ENCODE data around the gene DYSF.

- TF ChIP-seq EP300 (IDR thresholded peaks at IDR 0.05; ENCODE audit: low read depth) (no peak), CTCF (IDR thresholded peaks at IDR 0.05) (no peak), POLR2AphosphoS5 (IDR thresholded peaks at IDR 0.05) (no peak)
Observed at GRCh38 chr2:71559828-71560637, 106.7 kb downstream of the DYSF start.

All from transverse colon (tissue), 4 donors.